Measurements from ENCODE around the gene OXTR.
"Not testable (repeated sequence)": the region's sequence is repeated elsewhere in the genome, so short reads cannot be mapped to it uniquely, and the experiment has no call there.

The OXTR gene

GRCh38 chr3:8741581-8742261 is 27.7 kb downstream of the OXTR start:
- DNase-seq (ENCODE audit: low read depth in 2 of 2) = no peak

- DNase-seq (ENCODE audit: low read depth in 2 of 2) = no peak
These were observed 29.5 kb downstream of the OXTR start for GRCh38 chr3:8739757-8740504.

- no peak for DNase-seq (ENCODE audit: low read depth in 2 of 2)
These were observed 30.8 kb downstream of the OXTR start for GRCh38 chr3:8738639-8739038.

GRCh38 chr3:8737823-8738222 is 31.6 kb downstream of the OXTR start:
- DNase-seq (ENCODE audit: low read depth in 2 of 2) = no peak

DNA sequence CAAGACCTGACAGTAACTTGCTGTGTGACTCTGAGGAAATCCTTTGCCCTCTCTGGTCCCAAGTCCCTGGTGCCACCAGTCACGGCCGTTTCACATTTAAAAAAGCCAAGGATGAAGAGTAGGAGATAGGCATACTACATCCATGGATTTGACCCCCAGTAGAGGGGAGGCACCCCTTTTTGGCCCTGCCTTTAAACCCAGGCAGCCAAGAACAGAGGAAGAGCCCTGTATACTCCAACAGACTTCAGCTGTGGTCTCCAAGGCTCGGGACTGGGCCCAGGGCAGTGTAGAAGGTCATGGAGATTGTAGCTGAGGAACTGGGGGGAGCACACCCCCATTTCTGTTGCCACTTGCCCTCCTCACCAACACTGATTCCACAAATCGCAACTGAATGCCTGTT is 32.1 kb downstream of the OXTR start:
- DNase-seq (ENCODE audit: low read depth in 2 of 2) = no peak

GRCh38 chr3:8736436-8736835 is 33.0 kb downstream of the OXTR start:
- no peak for DNase-seq (ENCODE audit: low read depth in 2 of 2)

DNA sequence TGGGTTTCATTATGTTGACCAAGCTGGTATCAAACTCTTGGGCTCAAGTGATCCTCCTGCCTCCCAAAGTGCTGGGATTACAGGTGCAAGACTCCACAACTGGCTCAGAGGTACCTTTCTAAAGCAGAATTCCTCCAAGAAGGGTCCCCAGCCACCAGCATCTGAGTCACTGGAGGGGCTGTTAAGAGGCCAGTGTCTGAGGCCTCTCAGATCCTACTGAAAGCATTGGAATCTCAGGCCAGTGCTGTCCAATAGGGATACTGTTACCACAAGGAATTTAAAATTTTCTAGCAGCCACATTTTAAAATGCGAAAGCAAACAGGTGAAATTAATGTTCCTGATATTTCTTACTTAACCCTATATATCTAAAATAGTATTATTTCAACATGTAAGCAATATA is 34.5 kb downstream of the OXTR start:
- DNase-seq (ENCODE audit: low read depth in 2 of 2) = no peak

- DNase-seq (ENCODE audit: low read depth in 2 of 2) = no peak
These were observed 35.1 kb downstream of the OXTR start for GRCh38 chr3:8734137-8734878.

DNA sequence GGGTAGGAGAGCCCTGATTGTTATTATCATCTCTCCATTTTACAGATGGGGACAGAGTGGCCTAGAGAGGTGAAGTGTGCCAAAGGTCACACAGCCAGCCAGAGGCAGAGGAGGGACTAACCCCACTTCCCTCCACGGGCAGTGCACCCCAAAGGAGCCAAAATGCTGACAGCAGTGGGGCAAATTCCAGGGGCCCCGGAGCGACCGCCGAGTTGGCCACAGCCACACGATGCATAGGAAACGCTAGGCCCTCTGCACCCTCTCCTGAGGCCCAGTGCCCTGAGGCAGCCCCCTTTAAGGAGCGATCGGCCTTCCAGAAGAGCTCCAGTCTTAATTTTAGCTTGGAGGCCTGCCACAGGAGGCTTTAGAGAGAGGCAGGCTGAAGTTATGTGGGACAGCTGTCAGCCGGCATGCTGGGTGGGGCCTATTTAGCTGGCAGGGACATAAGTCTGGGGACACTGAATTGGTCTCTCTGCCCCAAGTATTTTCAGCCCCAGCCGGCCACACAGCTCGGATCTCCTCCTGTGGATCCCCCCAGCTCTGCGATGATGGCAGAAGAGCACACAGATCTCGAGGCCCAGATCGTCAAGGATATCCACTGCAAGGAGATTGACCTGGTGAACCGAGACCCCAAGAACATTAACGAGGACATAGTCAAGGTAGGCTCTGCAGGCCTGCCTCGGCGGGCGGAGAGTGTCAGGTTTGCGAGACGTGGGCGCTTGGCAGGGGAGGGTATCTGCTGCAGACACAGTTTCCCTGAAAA is 35.9 kb downstream of the OXTR start, which contains the start of gene CAV3:
Gene CAV3, plus strand, starts transcription at position 471 of the 763 bp plus-strand sequence. Its CDS starts 75 bp downstream, at position 546.
- no peak for DNase-seq (ENCODE audit: low read depth in 2 of 2)

DNA sequence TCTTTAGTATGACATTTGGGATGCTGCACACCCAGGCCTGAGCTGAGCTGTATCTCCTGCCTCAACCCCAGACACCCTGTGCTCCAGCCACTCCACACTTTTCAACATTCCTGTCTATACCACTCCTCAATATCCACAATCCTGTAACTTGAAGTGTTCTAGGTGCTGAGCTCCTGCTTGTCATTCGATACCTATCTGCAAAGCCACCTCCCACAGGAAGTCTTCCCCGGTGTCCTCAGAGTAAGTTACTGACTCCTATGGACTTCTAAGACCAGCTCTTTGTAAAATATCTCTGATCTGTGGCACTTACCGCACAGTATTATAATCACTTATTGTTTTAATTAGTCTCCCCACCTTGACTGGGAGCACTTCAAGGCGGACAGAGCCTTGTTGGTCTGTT is 37.0 kb downstream of the OXTR start:
- no peak for DNase-seq (ENCODE audit: low read depth in 2 of 2)

DNA sequence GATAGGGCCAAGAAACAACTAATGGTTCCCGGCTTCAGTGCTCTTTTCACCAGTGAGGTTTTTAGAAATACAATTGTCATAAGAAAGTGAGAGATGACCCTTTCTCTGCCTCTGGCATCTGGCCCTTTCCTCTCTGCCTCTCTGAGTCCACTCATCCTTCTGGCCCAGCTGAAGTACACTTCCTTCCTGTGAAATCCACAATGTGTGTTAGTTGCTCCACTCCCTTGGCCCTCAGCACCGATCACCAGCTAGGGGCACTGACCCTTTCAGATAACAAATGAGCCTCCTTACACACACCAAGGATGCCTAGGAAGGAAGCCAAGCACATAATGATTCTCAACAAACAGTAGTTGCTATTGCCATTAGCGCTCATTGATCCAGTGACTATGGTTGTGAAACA is 38.8 kb downstream of the OXTR start:
- no peak for DNase-seq (ENCODE audit: low read depth in 2 of 2)

GRCh38 chr3:8729479-8729878 is 39.9 kb downstream of the OXTR start:
- DNase-seq (ENCODE audit: low read depth in 2 of 2) = no peak

GRCh38 chr3:8727605-8728512 is 41.6 kb downstream of the OXTR start:
- no peak for DNase-seq (ENCODE audit: low read depth in 2 of 2)

- no peak for DNase-seq (ENCODE audit: low read depth in 2 of 2)
These were observed 45.2 kb downstream of the OXTR start for GRCh38 chr3:8724108-8724752.

DNA sequence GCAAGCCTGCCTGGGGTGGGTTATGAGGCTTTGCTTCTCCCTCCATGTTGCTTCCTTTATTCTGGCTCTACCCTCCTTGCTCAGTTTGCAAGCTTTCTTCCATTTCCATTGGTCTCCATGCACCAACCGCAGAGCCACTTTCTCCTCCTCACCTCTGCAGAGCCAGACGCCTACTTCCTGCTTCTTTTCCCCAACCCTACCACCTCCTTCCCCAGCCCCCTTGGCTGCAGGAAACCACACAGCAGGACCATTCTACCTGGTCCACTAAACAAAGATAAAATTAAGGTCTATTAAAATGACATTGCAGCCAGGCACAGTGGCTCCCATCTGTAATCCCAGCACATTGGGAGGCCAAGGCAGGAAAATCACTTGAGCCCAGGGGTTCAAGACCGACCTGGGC is 45.8 kb downstream of the OXTR start:
- no peak for DNase-seq (ENCODE audit: low read depth in 2 of 2)

DNA sequence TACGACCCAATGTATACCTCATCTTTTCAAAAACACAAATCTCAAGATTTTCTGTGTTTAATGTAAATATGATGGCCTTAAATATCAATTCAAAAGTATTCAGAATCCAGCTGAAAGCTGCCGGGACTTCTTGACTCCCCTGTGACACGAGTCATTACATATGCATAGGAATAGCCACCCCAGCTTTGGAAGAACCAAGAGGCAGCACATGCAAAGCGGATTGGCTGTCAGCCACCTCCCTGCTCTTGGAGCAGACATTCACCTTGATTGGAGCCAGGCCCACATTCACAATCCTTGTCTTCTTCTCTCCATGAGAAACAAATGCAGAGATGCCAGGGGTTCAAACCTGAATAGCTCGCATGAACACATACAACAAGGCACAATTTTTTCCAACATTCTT is 46.6 kb downstream of the OXTR start:
- DNase-seq (ENCODE audit: low read depth in 2 of 2) = no peak

GRCh38 chr3:8715757-8716156 is 53.7 kb downstream of the OXTR start:
- DNase-seq (ENCODE audit: low read depth in 2 of 2) = not testable (repeated sequence)

DNA sequence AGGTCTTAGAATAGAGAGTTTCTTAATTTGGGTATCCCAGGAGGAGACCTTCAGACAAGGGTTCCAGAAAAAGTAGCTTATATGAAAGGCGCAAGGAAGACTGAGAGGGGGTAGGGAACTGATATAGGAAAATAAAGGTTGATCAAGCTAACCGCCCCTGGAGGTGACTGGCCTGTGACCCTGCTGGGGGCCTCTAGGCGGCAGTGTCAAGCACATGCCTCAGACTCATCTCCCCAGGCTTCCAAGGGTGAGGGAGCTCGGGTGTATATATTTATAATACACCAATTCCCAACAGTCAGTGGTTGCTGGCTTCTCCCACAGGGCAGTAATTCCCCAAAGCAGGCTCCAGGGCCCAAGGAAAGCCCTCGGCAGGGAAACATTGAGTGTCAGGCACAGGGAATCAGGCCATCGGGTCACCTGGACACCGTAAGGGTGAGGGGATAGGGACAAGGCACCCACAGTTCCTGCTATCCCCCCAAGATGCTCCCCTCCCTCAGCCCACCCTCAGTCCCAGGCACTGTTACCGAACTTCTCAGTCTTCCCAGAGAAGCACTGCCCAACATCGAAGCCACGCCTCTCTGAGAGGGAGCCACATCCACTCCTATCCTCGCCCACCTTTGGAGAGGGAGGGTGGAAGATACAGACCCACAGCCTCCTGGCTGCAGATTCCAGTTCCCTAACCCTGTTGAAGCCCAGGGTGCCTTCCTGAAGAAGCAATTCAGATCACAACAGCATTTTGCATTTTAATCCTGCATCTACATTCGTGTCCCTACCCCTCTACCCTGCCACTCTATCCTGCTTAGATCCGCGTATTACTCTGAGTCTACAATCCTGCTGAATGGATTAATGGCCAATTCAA is 55.3 kb downstream of the OXTR start:
- DNase-seq (ENCODE audit: low read depth in 2 of 2) = no peak

- DNase-seq (ENCODE audit: low read depth in 2 of 2) = no peak
These were observed 56.5 kb downstream of the OXTR start for GRCh38 chr3:8712908-8713255.

All from stimulated activated CD4-positive, alpha-beta T cell treated with anti-CD3 and anti-CD28 coated beads, Interleukin-1b, Interleukin-23, amount 100 ng/mL, for 1 hour (primary cell).